Measurements from ENCODE around the gene MYH9.
A peak's percentile ranks its signal among the peaks of the same experiment; 100 is the strongest.
"Not testable (repeated sequence)": the region's sequence is repeated elsewhere in the genome, so short reads cannot be mapped to it uniquely, and the experiment has no call there.

Gene MYH9

GRCh38 chr22:36425977-36426523 is 38.3 kb upstream of the MYH9 start:
- no peak for DNase-seq (ENCODE audit: low read depth)
- TF ChIP-seq, protein P1, sequence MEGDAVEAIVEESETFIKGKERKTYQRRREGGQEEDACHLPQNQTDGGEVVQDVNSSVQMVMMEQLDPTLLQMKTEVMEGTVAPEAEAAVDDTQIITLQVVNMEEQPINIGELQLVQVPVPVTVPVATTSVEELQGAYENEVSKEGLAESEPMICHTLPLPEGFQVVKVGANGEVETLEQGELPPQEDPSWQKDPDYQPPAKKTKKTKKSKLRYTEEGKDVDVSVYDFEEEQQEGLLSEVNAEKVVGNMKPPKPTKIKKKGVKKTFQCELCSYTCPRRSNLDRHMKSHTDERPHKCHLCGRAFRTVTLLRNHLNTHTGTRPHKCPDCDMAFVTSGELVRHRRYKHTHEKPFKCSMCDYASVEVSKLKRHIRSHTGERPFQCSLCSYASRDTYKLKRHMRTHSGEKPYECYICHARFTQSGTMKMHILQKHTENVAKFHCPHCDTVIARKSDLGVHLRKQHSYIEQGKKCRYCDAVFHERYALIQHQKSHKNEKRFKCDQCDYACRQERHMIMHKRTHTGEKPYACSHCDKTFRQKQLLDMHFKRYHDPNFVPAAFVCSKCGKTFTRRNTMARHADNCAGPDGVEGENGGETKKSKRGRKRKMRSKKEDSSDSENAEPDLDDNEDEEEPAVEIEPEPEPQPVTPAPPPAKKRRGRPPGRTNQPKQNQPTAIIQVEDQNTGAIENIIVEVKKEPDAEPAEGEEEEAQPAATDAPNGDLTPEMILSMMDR (conservative IDR thresholded peaks at IDR 0.05; ENCODE audit: low read length): no peak
- H3K4me3 ChIP-seq (ENCODE audit: low read length): no peak overlapping the region

GRCh38 chr22:36424901-36425579 is 37.3 kb upstream of the MYH9 start:
- no peak overlapping the region for H3K4me3 ChIP-seq (ENCODE audit: low read length)
- TF ChIP-seq, protein P1 (conservative IDR thresholded peaks at IDR 0.05; ENCODE audit: low read length): no peak
- DNase-seq (ENCODE audit: low read depth): no peak

- not testable (repeated sequence) for DNase-seq (ENCODE audit: low read depth); H3K4me3 ChIP-seq (ENCODE audit: low read length)
Observed at GRCh38 chr22:36424466-36424865, 36.7 kb upstream of the MYH9 start.

- peak; percentile 73 for DNase-seq (ENCODE audit: low read depth)
- H3K4me3 ChIP-seq (ENCODE audit: low read length): no peak overlapping the region
- TF ChIP-seq, protein P1 (conservative IDR thresholded peaks at IDR 0.05; ENCODE audit: low read length): no peak
Observed at GRCh38 chr22:36423461-36424404, 36.0 kb upstream of the MYH9 start.

GRCh38 chr22:36422287-36423014 is 34.7 kb upstream of the MYH9 start:
- DNase-seq (ENCODE audit: low read depth): no peak
- H3K4me3 ChIP-seq (ENCODE audit: low read length): no peak overlapping the region
- TF ChIP-seq, protein P1 (conservative IDR thresholded peaks at IDR 0.05; ENCODE audit: low read length): no peak

DNA sequence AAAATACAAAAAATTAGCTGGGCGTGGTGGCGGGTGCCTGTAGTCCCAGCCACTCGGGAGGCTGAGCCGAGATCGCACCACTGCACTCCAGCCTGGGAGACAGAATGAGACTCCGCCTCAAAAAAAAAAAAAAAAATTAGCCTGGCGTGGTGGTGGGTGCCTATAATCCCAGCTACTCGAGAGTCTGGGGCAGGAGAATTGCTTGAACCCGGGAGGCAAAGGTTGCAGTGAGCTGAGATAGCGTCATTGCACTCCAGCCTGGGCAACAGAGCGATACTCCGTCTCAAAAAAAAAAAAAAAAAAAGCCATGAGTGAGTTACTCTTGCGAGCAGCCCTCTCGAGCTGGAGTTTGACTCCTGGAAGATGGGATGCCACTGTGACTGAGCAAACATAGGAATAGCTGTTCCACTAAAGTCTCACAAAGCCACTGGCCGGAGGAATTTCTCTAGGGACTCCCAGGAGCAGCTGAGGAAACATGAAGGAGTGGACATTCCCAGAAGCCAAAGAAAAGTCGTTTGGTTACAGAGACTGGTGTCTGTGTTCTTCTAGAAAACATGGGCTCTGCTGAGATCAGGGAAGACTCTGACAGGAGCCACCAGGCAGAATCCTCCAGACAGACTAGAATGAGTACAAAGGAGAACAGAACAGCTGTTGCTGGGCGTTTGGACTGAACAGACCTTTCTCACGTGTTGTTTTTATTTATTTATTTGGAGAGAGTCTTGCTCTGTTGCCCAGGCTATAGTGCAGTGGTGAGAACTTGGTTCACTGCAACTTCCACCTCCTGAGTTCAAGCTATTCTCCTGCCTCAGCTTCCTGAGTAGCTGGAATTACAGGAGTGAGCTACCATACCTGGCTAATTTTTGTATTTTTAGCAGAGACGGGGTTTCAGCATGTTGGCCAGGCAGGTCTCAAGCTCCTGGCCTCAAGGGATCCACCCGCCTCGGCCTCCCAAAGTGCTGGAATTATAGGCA is 32.4 kb upstream of the MYH9 start:
- H3K4me3 ChIP-seq (ENCODE audit: low read length): no peak overlapping the region
- TF ChIP-seq, protein P1 (conservative IDR thresholded peaks at IDR 0.05; ENCODE audit: low read length): no peak
- peak; percentile 26 for DNase-seq (ENCODE audit: low read depth)

Measured in AG10803 (cell line).